GM21390 (cell line): ENCODE measurements around the gene AEN.
"Not testable (repeated sequence)": the region's sequence is repeated elsewhere in the genome, so short reads cannot be mapped to it uniquely, and the experiment has no call there.

Experiments used
- ATAC-seq: cut with Tn5 transposase; IDR thresholded peaks from one replicate; pipeline ENCODE4 v1.9.1; 2021; ENCODE audit not compliant: unreplicated experiment

Gene AEN

GRCh38 chr15:88630798-88631463, 9.8 kb downstream of the AEN start:
- no peak for ATAC-seq

DNA sequence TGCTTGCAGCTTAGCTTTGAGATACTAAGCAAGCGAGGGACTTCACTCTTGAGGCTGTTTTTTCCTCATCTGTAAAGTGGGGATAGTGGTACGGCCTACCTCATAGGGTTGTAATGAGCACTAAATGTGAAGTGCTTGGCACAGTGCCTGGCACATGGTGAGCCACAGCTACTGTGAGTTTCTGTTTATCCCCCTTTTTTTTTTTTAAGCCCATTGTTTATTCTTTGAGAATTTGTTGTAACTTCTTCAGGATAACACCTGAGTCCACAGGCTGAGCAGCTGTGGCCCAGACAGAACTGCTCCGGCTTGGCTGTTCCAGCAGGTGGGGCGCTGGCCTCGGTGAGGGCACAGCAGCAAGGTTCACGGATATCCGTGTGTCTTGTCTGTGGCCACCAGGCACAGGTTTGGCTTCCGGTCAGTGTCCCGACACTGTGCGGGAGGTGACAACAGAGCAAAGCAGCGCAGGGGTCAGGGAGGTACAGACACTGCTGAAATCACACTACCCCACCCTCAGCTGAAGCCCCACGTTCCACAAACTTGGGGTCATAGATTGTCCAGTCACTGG, 10.4 kb downstream of the AEN start:
- ATAC-seq: no peak

- not testable (repeated sequence) for ATAC-seq
These were observed 11.7 kb downstream of the AEN start for GRCh38 chr15:88632797-88633196.

DNA sequence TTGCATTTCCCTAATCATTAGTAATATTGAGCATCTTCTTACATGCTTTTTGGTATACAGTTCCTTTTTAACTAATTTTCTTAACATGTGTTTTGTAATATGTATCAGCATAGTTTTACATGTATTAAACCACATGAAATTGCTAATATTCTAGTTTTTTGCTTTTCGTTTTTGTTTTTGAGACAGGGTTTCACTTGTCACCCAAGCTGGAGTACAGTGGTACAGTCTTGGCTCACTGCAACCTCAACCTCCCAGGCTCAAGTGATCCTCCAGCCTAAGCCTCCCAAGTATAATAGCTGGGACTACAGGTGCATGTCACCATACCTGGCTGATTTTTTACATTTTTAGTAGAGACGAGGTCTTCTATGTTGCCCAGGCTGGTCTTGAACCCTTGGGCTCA, 13.3 kb downstream of the AEN start:
- ATAC-seq: no peak

GRCh38 chr15:88635318-88635717, 14.2 kb downstream of the AEN start:
- ATAC-seq: peak; percentile 34

GRCh38 chr15:88636050-88636449, 14.9 kb downstream of the AEN start:
- no peak for ATAC-seq

- ATAC-seq: no peak
These were observed 15.5 kb downstream of the AEN start for GRCh38 chr15:88636654-88637053.

DNA sequence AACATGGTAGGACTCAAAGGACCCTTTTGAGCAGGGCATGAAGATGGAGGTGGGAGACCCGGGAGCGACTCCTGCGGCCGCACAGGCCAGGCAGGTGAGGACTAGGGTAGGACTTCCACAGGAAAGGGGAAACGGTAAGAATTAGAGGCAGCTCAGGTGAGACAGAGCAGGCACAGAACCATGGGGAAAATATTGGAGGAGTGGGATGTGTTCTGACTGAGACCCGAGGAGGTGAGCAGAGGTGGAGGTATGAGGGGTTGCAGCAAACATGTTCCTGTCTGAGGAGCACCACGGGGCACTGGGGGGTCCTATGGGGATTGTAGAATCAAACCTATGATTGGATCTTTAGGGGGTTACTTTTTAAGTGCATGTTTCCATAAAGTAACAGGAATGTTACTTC, 16.3 kb downstream of the AEN start:
- no peak for ATAC-seq

DNA sequence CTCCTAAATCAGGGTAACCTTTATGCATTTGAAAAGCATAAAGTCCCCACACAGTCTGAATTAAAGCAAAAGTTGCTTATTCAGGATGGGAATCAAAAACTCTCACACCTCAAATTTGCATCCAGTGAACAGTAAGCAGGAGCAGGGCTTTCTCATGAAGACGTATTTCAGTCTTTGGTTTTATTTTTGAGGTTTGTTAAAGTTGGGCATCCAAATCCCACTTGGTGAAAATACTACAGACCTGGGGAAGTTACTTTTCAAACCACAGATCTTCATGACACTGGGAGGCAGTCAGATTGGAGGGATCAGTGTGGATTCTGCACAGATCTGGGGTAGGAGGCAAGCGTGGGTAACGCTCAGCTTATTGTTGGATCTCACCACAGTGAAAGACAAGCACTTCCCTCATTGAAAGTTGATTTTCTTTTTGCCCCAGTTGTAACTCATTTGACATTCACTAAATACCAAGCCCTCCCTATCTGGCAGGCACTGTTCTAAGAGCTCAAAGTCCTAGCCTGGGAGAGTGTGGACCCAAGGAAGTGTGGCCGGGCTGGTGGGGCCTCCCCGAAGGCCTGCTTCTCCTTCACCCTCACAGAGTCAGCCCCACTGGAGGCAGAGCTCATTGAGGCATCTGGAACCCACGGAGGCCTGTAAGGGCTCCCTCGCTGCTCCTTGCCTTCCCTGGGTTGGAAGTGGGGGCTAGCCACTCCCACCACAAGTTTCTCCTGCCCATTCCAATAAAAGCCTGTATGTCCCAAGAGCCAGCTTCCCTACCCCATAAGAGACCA, 16.9 kb downstream of the AEN start:
- ATAC-seq: no peak

- peak; percentile 63 for ATAC-seq
These were observed 17.7 kb downstream of the AEN start, which contains the start of gene ISG20 for GRCh38 chr15:88638626-88639372. TSS of gene ISG20 (plus strand) at chr15:88639016. CDS start at chr15:88639367, 351 bp downstream.

DNA sequence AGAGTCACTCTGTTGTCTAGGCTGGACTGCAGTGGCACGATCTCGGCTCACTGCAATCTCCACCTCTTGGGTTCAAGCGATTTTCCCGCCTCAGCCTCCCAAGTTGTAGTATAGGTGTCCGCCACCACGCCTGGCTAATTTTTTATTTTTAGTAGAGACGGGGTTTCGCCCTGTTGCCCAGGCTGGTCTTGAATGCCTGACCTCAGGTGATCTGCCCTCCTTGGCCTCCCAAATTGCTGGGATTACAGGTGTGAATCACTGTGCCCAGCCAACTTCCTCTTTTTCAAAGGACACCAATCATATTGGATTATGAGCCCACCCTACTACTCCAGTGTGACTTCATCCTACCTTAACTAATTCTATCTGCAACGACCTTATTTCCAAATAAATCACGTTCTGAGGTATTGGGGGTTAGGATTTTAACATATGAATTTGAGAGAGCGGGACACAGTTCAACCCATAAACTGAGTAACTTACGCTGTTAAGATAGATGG, 20.9 kb downstream of the AEN start:
- ATAC-seq: no peak

- not testable (repeated sequence) for ATAC-seq
These were observed 21.4 kb downstream of the AEN start for GRCh38 chr15:88642514-88642913.

DNA sequence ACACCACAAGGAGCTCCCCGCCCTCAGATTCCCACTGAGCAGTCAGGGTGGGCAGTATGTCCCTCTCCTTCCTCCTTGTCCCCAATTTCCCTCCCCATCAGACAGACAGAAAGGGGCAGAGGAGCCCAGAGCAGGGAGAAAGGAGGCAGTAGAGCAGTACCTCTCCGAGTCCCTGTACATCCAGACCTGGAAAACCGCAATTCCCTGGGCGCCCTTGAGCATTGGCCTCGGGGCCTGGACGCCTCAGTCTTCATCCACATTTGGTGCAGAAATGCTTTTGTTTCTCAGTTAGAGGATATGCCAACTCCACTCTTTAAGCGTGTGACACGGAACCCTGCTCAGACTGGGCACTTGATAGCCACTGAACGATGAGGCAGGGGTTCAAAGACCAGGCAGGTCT, 23.6 kb downstream of the AEN start:
- ATAC-seq: no peak

DNA sequence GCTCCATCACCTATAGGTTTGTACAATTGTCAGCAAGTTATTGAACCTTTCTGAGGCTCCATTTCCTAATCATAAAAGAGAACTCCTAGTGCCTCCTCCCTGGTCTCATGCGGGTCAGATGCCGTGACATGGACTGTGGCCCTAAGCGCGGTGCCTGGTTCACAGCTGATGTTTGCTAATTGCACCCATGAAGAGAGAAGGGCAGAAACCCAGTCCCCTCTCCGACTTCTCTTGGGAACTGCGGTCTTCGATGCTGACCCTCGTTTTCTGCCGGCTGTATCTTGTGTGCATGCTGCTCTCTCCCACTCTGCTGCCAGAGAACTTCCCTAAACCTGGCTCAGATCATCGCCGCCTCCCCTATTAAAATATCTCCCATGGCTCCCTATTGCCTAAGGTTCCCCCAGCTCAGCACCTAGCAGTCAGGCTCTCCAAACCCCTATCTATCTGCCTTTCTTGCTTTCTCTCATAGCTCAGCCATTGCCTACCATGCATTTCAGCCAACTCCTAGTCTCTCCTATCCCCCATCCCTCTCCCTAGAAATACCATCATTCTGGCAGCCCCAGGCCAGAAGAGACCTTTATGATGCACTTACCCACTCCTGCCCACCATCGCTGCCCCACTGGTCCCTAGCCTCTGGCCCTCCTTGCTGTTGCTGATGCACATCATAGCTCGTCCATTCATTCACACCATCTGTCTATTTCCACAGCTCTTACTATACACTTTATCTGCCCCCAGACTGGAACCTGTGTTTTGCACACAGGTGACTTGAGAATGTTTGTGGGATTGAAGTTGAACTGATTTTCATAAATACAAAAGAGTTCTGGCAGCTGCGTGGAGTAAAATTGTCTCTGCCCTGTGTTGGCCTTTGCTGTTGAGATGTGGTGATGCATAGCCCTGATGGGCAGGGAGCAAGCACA, 24.3 kb downstream of the AEN start:
- no peak for ATAC-seq

- no peak for ATAC-seq
These were observed 24.9 kb downstream of the AEN start for GRCh38 chr15:88646088-88646405.

DNA sequence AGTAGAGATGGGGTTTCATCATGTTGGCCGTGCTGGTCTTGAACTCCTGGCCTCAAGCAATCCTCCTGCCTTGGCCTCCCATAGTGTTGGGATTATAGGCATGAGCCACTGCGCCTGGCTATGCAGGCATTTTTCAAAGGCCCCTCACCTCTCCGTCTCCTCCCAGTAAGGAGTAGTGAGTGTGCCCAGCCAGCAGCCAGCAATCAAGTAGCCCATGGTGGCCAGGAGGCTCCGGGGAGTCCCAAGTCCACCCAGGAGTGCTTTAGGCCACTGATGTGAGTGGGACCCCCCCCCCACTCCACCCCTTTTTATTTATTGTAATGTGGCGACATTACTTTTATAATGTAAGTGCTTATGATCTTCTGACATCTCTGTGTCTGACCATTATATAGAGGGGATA, 25.8 kb downstream of the AEN start:
- no peak for ATAC-seq

DNA sequence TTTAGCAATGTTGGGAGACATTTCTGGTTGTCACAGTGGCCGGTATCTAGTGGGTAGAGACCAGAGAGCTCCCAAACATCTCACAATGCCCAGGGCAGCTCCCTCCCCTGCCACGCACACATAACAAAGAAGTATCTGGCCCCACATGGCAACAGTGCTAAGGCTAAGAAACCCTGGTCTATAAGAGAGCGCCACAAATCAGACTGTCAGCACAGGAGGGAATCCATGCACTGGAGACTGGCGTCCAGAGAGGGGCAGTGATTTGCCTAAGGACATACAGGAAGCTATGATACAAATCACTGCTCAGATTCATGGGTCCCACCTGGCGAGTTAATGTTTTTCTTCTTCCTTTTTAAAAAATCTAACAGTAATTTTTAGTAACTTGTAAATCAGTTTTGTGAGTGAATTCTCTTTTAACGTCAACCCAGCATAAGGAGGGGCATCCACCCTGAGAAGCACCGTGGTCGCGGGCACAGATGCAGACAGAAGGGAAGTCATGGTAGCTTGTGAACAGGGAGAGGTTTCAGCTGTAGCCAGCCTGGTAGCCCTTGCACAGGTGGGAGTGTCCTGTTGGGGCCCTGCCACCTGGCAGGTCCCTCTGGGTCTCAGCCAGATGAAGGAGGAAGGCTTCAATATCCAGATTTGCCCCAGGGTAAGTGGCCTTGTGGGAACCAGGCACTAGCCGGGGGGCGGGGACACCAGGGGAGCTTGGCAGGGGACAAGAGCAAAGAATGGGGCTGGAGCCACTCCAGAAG, 26.4 kb downstream of the AEN start:
- ATAC-seq: no peak

DNA sequence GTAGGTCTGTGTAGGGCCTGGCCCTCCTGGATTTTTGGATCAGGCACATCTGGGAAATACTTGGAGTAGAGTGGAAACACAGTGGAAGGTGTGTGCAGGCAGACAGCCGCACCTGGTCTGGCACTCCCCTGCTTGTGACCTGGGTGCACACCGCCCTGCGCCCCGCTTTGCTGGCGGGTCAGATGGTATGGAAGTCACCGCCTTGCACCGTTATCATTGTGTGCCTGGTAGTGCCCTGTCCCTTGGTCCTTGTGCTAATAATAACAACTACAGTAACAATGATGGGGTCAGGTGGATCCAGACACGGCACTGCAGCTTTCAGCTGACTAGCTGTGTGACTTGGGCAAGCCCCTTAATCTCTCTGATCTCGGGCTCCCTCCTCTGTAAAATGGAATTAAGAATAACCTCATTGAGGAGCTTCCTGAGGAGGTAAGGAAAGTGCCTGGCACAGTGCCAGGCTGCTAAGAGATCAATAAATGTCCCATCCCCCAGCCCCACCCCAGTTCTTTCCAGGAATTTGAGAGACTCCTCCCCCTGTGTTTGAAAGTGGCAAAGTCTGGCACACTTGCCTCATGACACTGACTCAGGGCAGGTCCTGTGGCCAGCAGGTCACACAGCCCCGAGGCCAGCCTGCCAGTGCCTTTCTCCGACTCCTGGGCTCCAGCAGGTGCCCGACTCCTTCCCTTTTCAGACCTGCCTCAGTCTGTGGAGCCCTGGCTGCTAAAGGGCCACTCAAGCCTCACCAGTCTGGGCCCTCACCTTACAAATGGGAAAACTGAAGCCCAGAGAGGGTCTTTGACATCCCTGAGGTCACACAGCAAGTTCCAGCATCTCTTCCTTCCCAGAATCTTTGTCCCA, 27.4 kb downstream of the AEN start:
- ATAC-seq: no peak

DNA sequence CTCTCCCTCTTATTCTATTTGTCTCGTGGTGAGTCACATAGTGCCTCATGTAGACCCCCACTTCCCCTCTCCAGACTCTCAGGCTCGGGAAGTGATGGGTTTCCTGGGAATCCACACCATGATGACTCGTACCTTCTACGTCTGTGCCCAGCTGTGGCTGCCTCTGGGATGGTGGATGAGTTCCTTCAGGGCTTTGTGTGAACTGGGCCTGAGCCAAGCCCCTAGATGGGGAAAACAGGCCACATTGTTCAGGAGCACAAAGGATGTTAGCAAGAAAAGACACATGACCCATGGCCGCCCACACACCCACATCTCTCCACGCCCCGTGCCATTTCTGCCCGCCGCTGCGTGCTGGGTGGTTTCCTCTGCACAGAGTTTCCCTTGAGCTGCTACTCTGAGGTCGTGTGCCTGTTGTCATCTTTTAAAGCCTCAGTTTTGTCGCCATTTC, 28.2 kb downstream of the AEN start:
- peak; percentile 63 for ATAC-seq
